Omental fat pad (tissue), 4 donors: ENCODE results near the gene NAV2. TPM values are rescaled to one million over a fixed set of nuclear protein-coding genes. Genes with fewer than 3 reads are reported as not detected.

Source experiments
- ATAC-seq: fragments of 150-250 bp; one replicate; pipeline ENCODE4 v1.9.1; 2016; ENCODE audit warnings: mild to moderate bottlenecking, moderate library complexity; ENCODE audit not compliant: low FRiP score
- DNase-seq: peaks from one replicate; pipeline ENCODE4 v3.0.0-alpha.2; 2019; ENCODE audit warnings: low spot score
- total RNA-seq, 4 donors: library from RNA; depleted of rRNA; stranded (reverse); fragments of >200 nt; gene quantifications; one replicate each; pipeline ENCODE4 v1.1.0, GENCODE V29; 2016
- TF ChIP-seq, protein P1 (sequence below), 3 donors: fragments of 450-650 bp; IDR thresholded peaks; one replicate each; pipeline ENCODE4 v1.5.1; 2016 to 2017; ENCODE audit warnings: antibody characterized with exemption in 3 of 3, mild to moderate bottlenecking in 3 of 3, moderate library complexity in 2 of 3

The NAV2 gene
- total RNA-seq, 4 donors from 2014 or later: 6.3 to 41.6 (median 13.0) TPM

- ATAC-seq: no peak
- TF ChIP-seq, protein P1, sequence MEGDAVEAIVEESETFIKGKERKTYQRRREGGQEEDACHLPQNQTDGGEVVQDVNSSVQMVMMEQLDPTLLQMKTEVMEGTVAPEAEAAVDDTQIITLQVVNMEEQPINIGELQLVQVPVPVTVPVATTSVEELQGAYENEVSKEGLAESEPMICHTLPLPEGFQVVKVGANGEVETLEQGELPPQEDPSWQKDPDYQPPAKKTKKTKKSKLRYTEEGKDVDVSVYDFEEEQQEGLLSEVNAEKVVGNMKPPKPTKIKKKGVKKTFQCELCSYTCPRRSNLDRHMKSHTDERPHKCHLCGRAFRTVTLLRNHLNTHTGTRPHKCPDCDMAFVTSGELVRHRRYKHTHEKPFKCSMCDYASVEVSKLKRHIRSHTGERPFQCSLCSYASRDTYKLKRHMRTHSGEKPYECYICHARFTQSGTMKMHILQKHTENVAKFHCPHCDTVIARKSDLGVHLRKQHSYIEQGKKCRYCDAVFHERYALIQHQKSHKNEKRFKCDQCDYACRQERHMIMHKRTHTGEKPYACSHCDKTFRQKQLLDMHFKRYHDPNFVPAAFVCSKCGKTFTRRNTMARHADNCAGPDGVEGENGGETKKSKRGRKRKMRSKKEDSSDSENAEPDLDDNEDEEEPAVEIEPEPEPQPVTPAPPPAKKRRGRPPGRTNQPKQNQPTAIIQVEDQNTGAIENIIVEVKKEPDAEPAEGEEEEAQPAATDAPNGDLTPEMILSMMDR (IDR thresholded peaks at IDR 0.05): no peak
Observed at GRCh38 chr11:20137637-20138036, 425.0 kb downstream of the NAV2 start.

GRCh38 chr11:20138707-20139106 lies 426.1 kb downstream of the NAV2 start:
- DNase-seq (no peak), ATAC-seq (no peak)
- TF ChIP-seq, protein P1 (IDR thresholded peaks at IDR 0.05): no peak

More at GRCh38 chr11:20137637-20138036, 425.0 kb downstream of the NAV2 start:
- no peak for DNase-seq

DNA sequence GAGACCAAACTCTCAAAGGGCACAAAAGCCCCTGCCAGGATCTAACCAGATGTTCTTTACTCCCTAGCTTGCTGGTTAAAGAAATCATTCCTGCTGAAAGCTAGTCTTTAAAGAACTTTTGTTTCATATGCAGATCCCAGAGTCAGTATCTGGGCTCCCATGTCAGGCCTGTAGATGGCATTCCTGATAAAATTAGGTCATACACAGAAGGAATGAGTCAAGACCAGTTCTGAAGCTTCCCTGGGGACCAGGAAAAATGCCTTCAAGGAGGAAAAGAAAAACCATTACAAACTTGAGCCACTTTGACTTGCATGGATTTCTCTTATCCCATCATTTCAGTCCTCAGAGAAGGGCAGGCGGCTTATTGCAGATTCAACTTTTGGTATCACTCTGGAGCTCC lies 441.7 kb downstream of the NAV2 start:
- ATAC-seq (no peak), DNase-seq (no peak)
- TF ChIP-seq, protein P1 (IDR thresholded peaks at IDR 0.05): no peak

GRCh38 chr11:20155683-20156279 lies 443.1 kb downstream of the NAV2 start:
- DNase-seq (no peak), ATAC-seq (no peak)
- TF ChIP-seq, protein P1 (IDR thresholded peaks at IDR 0.05): no peak

- TF ChIP-seq, protein P1 (IDR thresholded peaks at IDR 0.05): no peak
- ATAC-seq (peak; percentile 19), DNase-seq (no peak)
Observed at GRCh38 chr11:20156280-20156875, 443.7 kb downstream of the NAV2 start.

GRCh38 chr11:20156876-20157613 lies 444.4 kb downstream of the NAV2 start:
- ATAC-seq (no peak), DNase-seq (no peak)
- TF ChIP-seq, protein P1 (IDR thresholded peaks at IDR 0.05): no peak
